ENCODE data around the gene C5orf34.
"Not testable (repeated sequence)": the region's sequence is repeated elsewhere in the genome, so short reads cannot be mapped to it uniquely, and the experiment has no call there.

Gene C5orf34

DNA sequence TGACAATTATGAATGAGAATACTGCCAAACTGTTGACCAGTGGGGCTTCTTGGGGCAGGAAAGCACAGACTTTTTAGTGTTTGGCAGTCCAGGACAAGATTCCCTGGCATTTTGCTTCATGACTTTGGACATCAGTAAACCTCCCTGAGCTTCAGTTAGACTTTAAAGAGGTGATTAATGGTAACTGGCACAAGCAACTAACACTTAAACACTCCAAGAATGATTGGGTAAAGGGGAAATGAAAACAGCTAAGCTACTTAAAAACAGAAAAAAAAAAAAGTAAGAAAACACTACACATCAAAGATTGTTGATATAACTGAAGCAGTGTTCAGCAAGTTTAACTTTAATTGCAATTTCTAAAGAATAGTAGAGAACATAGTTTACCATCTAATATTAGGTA is 28.5 kb upstream of the C5orf34 start:
- H3K4me3 Mint-ChIP-seq = no peak overlapping the region
- no peaks in the 10 kb centered on the region for H3K27me3 Mint-ChIP-seq
- ATAC-seq = no peak
- H3K9me3 Mint-ChIP-seq = no peaks in the 10 kb centered on the region
- H3K36me3 Mint-ChIP-seq = peaks cover 36% of the 10 kb centered on the region
- no peak overlapping the region for H3K27ac Mint-ChIP-seq
- peaks cover 22% of the 10 kb centered on the region for H3K4me1 Mint-ChIP-seq

DNA sequence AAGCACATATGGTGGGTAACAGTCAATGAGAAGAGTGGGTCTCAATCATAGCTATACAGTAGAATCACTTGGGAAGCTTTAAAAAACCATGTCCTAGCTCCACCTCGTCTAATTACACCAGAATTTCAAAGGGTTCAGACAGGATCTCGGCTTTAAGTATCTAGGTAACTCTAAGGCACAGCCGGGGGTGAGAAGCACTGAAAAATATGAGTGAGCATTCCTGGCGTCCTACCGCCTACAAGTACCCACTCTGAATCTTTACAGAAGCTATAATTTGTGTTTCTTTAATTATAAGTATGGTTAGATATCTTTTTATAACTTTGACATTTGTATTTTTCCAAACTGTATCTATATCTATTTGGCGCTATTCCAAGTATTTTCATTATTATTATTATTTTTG is 25.8 kb upstream of the C5orf34 start:
- H3K36me3 Mint-ChIP-seq = peaks cover 42% of the 10 kb centered on the region
- H3K4me1 Mint-ChIP-seq = peaks cover 22% of the 10 kb centered on the region
- H3K4me3 Mint-ChIP-seq = no peak overlapping the region
- H3K9me3 Mint-ChIP-seq = no peaks in the 10 kb centered on the region
- H3K27ac Mint-ChIP-seq = no peak overlapping the region
- H3K27me3 Mint-ChIP-seq = no peaks in the 10 kb centered on the region
- ATAC-seq = no peak

DNA sequence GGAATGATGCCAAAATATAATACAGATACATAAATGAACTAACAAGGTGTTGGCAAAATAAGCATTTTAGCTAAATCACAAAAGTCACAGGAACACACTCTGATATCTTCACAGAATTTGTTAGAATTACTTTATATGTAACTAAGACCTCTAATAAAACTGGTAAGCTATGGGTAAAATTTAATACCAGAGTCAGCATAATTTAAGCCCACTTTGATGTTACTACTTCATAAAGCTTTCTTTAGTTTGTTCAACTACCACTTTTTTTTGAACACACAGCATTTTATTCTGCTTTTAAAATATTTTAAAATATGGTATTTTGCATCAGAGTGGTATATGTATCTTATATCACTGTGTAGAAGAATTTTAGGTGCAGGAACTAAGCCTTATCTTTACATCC is 22.0 kb upstream of the C5orf34 start:
- Mint-ChIP-seq H3K9me3 (no peaks in the 10 kb centered on the region), H3K4me1 (peaks cover 11% of the 10 kb centered on the region), H3K27ac (no peak overlapping the region), H3K27me3 (no peaks in the 10 kb centered on the region), H3K4me3 (no peak overlapping the region), H3K36me3 (peaks cover 51% of the 10 kb centered on the region)
- ATAC-seq = no peak

GRCh38 chr5:43533646-43534045 is 18.7 kb upstream of the C5orf34 start:
- Mint-ChIP-seq H3K27ac (no peak overlapping the region), H3K36me3 (peaks cover 52% of the 10 kb centered on the region)
- ATAC-seq = no peak

GRCh38 chr5:43530648-43531047 is 15.7 kb upstream of the C5orf34 start:
- H3K4me3 Mint-ChIP-seq = no peak overlapping the region
- no peaks in the 10 kb centered on the region for H3K27me3 Mint-ChIP-seq
- peaks cover 59% of the 10 kb centered on the region for H3K36me3 Mint-ChIP-seq
- no peak overlapping the region for H3K27ac Mint-ChIP-seq
- H3K9me3 Mint-ChIP-seq = no peaks in the 10 kb centered on the region
- no peak for ATAC-seq
- no peaks in the 10 kb centered on the region for H3K4me1 Mint-ChIP-seq

More at GRCh38 chr5:43533646-43534045, 18.7 kb upstream of the C5orf34 start:
- Mint-ChIP-seq H3K4me1 (peaks cover under 1% of the 10 kb centered on the region), H3K27me3 (no peaks in the 10 kb centered on the region), H3K4me3 (no peak overlapping the region), H3K9me3 (no peaks in the 10 kb centered on the region)

DNA sequence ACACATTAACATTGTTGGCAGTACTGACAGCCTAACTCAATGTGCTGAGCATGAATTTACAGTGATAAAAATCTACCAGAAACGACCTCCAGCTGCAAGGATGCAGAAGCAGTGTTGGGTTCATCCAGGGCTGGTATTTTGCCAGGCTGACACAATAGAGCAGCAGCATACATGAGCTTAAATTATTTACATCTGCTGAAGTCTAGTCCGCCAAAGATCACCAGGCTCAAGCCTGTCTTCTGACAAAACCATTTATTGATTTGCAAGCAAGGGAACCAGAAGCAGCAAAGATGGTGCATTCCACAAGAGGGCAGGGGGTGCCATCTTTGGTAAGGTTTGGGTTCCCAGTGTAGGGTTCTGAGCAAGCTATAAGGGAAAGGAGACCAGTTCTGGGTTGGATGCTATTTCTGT is 8.7 kb upstream of the C5orf34 start:
- Mint-ChIP-seq H3K4me1 (no peaks in the 10 kb centered on the region), H3K27me3 (no peaks in the 10 kb centered on the region), H3K36me3 (peaks cover 42% of the 10 kb centered on the region), H3K9me3 (no peaks in the 10 kb centered on the region), H3K4me3 (no peak overlapping the region), H3K27ac (no peak overlapping the region)
- no peak for ATAC-seq

GRCh38 chr5:43520615-43521014 is 5.7 kb upstream of the C5orf34 start:
- no peaks in the 10 kb centered on the region for H3K27me3 Mint-ChIP-seq
- no peak overlapping the region for H3K27ac Mint-ChIP-seq
- H3K9me3 Mint-ChIP-seq = no peaks in the 10 kb centered on the region
- no peak overlapping the region for H3K4me3 Mint-ChIP-seq
- no peak for ATAC-seq
- H3K36me3 Mint-ChIP-seq = peaks cover 25% of the 10 kb centered on the region
- H3K4me1 Mint-ChIP-seq = peaks cover 6% of the 10 kb centered on the region

DNA sequence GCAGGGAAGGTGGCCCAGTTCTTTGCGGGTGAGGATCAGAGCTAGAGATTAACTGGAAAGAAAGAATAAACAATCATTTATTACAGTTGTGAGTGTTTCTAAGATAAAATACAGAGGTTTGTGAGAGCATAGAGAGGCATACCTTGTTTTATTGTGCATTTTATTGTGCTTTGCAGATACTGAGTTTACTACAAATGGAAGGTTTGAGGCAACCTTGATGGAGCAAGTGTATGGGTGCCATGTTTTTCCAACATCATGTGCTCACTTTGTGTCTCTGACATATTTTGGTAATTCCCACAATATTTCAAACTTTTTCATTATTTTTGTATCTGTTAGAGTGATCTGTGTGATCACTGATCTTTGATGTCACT is 715 bp upstream of the C5orf34 start:
- peak overlapping the region; percentile 92 for H3K27ac Mint-ChIP-seq
- peak overlapping the region; percentile 89 for H3K4me3 Mint-ChIP-seq
- ATAC-seq = no peak
- H3K9me3 Mint-ChIP-seq = no peaks in the 10 kb centered on the region
- H3K27me3 Mint-ChIP-seq = no peaks in the 10 kb centered on the region
- H3K4me1 Mint-ChIP-seq = peaks cover 32% of the 10 kb centered on the region
- peaks cover 5% of the 10 kb centered on the region for H3K36me3 Mint-ChIP-seq

DNA sequence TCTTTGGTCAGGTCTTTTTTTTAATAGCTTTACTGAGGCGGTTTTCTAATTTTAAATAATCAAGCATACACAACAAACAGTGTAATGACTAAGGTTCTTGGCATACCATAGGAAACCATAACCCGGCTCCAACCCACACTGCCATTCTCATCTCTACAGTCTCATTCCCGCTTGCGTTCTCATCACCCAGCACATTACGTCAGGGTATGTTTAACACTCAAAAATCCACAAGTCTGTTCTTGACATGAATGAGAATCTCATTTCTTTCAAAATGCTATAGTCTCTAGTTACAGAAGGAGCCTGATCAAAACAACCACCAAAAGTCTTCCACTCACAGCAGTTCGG is 505 bp downstream of the C5orf34 start:
- Mint-ChIP-seq H3K27me3 (no peaks in the 10 kb centered on the region), H3K27ac (peak overlapping the region; percentile 92), H3K9me3 (no peaks in the 10 kb centered on the region), H3K4me3 (peak overlapping the region; percentile 89), H3K4me1 (peaks cover 32% of the 10 kb centered on the region), H3K36me3 (peaks cover 5% of the 10 kb centered on the region)
- peak; percentile 38 for ATAC-seq

DNA sequence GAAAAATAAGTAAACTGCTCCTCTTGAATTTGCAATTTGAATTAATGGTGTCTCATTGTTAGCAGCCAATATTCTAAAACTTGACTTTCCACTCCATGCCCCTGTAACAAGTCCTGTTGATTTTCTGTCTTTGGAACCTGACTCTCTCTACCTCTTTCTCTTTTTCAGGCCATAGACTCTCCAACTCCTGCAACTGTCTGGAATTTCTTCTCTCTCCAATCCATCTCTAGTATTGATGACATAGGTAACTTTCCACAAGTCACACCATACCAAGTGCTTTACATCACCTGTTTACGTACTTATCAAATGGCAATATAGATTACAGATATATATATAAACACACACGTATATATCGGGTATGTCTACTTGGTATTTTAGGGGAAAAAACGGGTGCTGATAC is 923 bp downstream of the C5orf34 start:
- no peaks in the 10 kb centered on the region for H3K27me3 Mint-ChIP-seq
- ATAC-seq = no peak
- no peaks in the 10 kb centered on the region for H3K9me3 Mint-ChIP-seq
- H3K4me1 Mint-ChIP-seq = peaks cover 32% of the 10 kb centered on the region
- H3K36me3 Mint-ChIP-seq = peaks cover 5% of the 10 kb centered on the region
- peak overlapping the region; percentile 92 for H3K27ac Mint-ChIP-seq
- H3K4me3 Mint-ChIP-seq = peak overlapping the region; percentile 89

- not testable (repeated sequence) for H3K27me3 Mint-ChIP-seq, H3K9me3 Mint-ChIP-seq, H3K36me3 Mint-ChIP-seq, H3K27ac Mint-ChIP-seq, ATAC-seq, H3K4me3 Mint-ChIP-seq
- H3K4me1 Mint-ChIP-seq = peaks cover 27% of the 10 kb centered on the region
These were observed 3.9 kb downstream of the C5orf34 start for GRCh38 chr5:43511062-43511461.

GRCh38 chr5:43498581-43498980 is 16.4 kb downstream of the C5orf34 start:
- H3K4me1 Mint-ChIP-seq = no peaks in the 10 kb centered on the region
- no peaks in the 10 kb centered on the region for H3K27me3 Mint-ChIP-seq
- H3K4me3 Mint-ChIP-seq = no peak overlapping the region
- ATAC-seq = no peak
- no peaks in the 10 kb centered on the region for H3K36me3 Mint-ChIP-seq
- no peak overlapping the region for H3K27ac Mint-ChIP-seq
- no peaks in the 10 kb centered on the region for H3K9me3 Mint-ChIP-seq

DNA sequence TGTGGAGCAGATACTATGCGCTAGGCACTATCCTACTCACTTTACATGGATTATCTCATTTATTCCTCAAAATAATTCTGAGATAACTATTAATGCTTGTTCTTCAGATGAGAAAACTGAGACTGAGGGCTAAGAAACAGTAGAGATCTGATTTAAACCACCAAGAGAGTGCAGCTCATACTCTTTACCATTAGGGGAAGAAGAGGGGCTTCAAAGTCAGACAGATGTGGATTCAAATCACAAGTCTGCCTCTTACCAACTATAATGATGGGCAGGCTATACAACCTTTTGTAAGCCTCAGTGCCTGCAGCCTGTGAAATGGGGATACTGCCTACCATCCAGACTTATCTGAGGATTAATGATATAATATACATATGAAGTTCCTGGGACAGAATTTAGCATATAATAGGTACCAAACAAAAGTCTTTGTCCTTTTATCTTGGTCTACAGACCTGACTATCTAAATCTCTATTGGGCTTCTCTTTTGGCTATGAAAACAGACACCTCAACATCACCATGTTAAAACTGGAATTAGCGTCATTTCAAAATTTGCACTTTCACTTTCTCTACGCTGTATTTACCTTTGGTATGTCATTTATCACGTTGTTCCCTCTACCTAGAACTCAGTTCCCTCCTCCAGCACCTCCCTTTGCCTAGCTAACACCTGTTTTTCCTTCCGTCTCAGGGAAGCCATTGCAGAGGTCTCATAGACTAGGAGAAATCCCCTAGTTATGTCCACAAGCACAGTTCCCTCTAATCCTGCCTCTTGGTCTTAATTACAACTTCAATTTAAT is 17.4 kb downstream of the C5orf34 start:
- Mint-ChIP-seq H3K4me1 (no peaks in the 10 kb centered on the region), H3K4me3 (no peak overlapping the region), H3K27ac (no peak overlapping the region), H3K36me3 (no peaks in the 10 kb centered on the region), H3K9me3 (no peaks in the 10 kb centered on the region), H3K27me3 (no peaks in the 10 kb centered on the region)
- no peak for ATAC-seq

- no peaks in the 10 kb centered on the region for H3K27me3 Mint-ChIP-seq
- H3K4me1 Mint-ChIP-seq = no peaks in the 10 kb centered on the region
- no peak for ATAC-seq
- no peak overlapping the region for H3K27ac Mint-ChIP-seq
- no peak overlapping the region for H3K4me3 Mint-ChIP-seq
- peaks cover 5% of the 10 kb centered on the region for H3K36me3 Mint-ChIP-seq
- no peaks in the 10 kb centered on the region for H3K9me3 Mint-ChIP-seq
These were observed 23.6 kb downstream of the C5orf34 start for GRCh38 chr5:43491326-43491725.

GRCh38 chr5:43486353-43486752 is 28.6 kb downstream of the C5orf34 start:
- peaks cover 28% of the 10 kb centered on the region for H3K4me1 Mint-ChIP-seq
- no peaks in the 10 kb centered on the region for H3K27me3 Mint-ChIP-seq
- no peaks in the 10 kb centered on the region for H3K9me3 Mint-ChIP-seq
- peaks cover 5% of the 10 kb centered on the region for H3K36me3 Mint-ChIP-seq
- peak overlapping the region; percentile 98 for H3K27ac Mint-ChIP-seq
- H3K4me3 Mint-ChIP-seq = no peak overlapping the region
- ATAC-seq = no peak

DNA sequence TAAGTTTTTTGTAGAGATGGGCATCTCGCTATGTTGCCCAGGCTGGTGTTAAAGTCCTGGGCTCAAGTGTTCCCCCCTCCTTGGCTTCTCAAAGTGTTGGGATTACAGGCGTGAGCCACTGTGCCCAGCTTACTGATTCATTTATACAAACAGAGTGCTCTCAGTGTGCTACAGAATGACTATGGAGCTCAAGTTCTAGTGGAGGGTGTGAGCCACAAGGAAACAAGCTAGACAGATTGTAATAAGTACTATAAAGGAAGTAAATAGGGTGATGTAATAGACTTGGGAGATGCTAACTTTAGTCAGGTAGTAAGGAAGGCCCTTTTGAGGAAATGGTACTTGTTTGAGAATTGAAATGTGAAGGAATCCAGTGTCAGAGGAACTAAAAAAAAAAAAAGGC is 29.5 kb downstream of the C5orf34 start:
- H3K36me3 Mint-ChIP-seq = peaks cover 5% of the 10 kb centered on the region
- H3K4me1 Mint-ChIP-seq = peaks cover 31% of the 10 kb centered on the region
- H3K9me3 Mint-ChIP-seq = no peaks in the 10 kb centered on the region
- H3K27ac Mint-ChIP-seq = peak overlapping the region; percentile 98
- no peak overlapping the region for H3K4me3 Mint-ChIP-seq
- H3K27me3 Mint-ChIP-seq = no peaks in the 10 kb centered on the region
- no peak for ATAC-seq
